ENCODE data around the gene ANK3. TPM values are rescaled to one million over a fixed set of nuclear protein-coding genes. Genes with fewer than 3 reads are reported as not detected.

The ANK3 gene
- total and polyA plus RNA-seq, 2 donors (not counting 1 experiment from before 2014, with no cell fraction given), result 0.50 to 0.79 TPM

DNA sequence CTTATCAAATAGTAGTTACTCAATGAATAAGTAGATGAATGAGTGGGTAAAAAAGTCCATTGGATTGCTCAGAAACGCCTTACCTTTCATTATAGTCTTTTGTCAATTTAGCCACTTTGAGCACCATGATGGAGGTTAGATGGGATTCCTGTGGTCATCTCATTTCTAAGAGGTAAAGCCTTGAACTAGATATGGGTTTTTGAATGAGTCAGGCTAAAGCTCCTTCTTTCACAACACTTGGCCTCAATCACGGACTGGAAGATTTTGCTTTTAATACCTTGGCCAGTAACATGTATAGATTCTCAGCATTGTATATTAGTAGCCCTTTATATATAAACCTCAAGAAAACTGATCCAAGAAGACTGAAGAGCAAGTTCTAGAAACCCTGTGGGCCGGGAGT is 383.6 kb downstream of the ANK3 start:
- H3K4me1 ChIP-seq (ENCODE audit: control insufficient read depth, extremely low read depth, insufficient read depth, low read length), result no peaks in the 10 kb centered on the region
- no peaks in the 10 kb centered on the region for H3K79me2 ChIP-seq (ENCODE audit: control insufficient read depth, insufficient read depth, low read length)
- no peak overlapping the region for H3K27ac ChIP-seq (ENCODE audit: insufficient read depth, low read length)
- H3K9ac ChIP-seq (ENCODE audit: insufficient read depth, low read length), result no peak overlapping the region
- H3K36me3 ChIP-seq (ENCODE audit: control insufficient read depth, insufficient read depth, low read length), result no peaks in the 10 kb centered on the region
- no peaks in the 10 kb centered on the region for H4K20me1 ChIP-seq (ENCODE audit: control insufficient read depth, extremely low read depth, insufficient read depth, low read length)
- peak in 1 of 2 donors; percentile 57 for DNase-seq (ENCODE audit: low read depth in 2 of 2)
- no peaks in the 10 kb centered on the region for H3K9me3 ChIP-seq (ENCODE audit: control insufficient read depth, insufficient read depth, low read depth, low read length)
- TF ChIP-seq, protein P1, sequence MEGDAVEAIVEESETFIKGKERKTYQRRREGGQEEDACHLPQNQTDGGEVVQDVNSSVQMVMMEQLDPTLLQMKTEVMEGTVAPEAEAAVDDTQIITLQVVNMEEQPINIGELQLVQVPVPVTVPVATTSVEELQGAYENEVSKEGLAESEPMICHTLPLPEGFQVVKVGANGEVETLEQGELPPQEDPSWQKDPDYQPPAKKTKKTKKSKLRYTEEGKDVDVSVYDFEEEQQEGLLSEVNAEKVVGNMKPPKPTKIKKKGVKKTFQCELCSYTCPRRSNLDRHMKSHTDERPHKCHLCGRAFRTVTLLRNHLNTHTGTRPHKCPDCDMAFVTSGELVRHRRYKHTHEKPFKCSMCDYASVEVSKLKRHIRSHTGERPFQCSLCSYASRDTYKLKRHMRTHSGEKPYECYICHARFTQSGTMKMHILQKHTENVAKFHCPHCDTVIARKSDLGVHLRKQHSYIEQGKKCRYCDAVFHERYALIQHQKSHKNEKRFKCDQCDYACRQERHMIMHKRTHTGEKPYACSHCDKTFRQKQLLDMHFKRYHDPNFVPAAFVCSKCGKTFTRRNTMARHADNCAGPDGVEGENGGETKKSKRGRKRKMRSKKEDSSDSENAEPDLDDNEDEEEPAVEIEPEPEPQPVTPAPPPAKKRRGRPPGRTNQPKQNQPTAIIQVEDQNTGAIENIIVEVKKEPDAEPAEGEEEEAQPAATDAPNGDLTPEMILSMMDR (conservative IDR thresholded peaks at IDR 0.05 in 1 of 2, IDR thresholded peaks at IDR 0.05 in 1 of 2; ENCODE audit: low read depth in 1 of 2, low read length in 2 of 2), result no peak
- TF ChIP-seq EZH2 (IDR thresholded peaks at IDR 0.05; ENCODE audit: low read length, missing control alignments), result no peak
- no peak overlapping the region for H3K4me3 ChIP-seq (replicated peaks in 1 of 4; ENCODE audit: control extremely low read depth in 1 of 4, insufficient read depth in 1 of 4, low read depth in 3 of 4, low read length in 4 of 4)
- no peak overlapping the region for H3K4me2 ChIP-seq (ENCODE audit: extremely low read depth, insufficient read depth, low read length)
- H2AFZ ChIP-seq (ENCODE audit: low read length), result no peak overlapping the region
- no peaks in the 10 kb centered on the region for H3K27me3 ChIP-seq (ENCODE audit: control insufficient read depth, insufficient read depth, low read length)

DNA sequence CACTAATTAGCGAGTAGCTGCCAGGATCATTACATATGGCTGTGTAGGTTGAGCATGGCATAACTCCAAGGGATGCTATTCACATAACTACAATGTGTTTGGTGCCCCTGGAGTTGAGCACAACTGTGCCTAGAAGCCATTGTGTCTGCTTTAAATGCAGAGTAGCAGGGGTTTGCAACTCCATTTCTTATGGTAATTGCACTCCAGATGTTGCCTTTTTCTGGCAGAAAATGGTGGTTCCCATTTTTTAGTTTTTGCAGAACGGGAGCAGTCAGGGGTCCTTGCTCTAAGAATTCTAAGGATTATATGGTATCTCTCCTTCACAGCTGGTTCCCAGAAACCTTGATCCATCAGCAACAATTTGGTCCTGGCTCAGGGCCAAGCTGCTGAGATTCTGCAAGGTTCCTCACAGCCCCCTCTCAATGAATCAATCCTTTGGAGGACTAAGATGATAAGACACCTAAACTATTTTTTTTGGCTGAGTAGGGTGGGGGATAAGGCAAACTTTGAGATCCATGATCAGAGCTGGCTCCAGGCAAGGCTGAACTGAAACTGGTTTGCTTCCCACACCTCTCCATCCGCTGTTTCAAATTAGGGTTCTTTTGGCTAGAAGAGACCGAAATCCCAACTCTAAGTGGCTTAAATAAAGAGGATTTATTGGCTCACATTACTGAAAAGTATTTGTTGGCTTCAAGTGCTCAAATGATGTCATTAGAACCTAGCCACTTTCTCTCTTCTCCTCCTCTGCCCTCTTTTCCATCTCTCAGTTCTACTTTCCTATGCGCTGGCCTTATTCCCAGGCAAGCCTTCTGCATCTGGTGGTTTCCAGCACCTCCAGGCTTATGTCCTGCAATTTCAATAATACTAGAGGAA is 385.8 kb downstream of the ANK3 start:
- Histone ChIP-seq H3K27me3 (ENCODE audit: control insufficient read depth, insufficient read depth, low read length) (no peaks in the 10 kb centered on the region), H3K9me3 (ENCODE audit: control insufficient read depth, insufficient read depth, low read depth, low read length) (no peaks in the 10 kb centered on the region), H3K9ac (ENCODE audit: insufficient read depth, low read length) (no peak overlapping the region), H2AFZ (ENCODE audit: low read length) (no peak overlapping the region), H3K79me2 (ENCODE audit: control insufficient read depth, insufficient read depth, low read length) (no peaks in the 10 kb centered on the region), H3K4me2 (ENCODE audit: extremely low read depth, insufficient read depth, low read length) (no peak overlapping the region), H3K36me3 (ENCODE audit: control insufficient read depth, insufficient read depth, low read length) (no peaks in the 10 kb centered on the region), H3K4me1 (ENCODE audit: control insufficient read depth, extremely low read depth, insufficient read depth, low read length) (no peaks in the 10 kb centered on the region), H4K20me1 (ENCODE audit: control insufficient read depth, extremely low read depth, insufficient read depth, low read length) (no peaks in the 10 kb centered on the region), H3K4me3 (replicated peaks in 1 of 4; ENCODE audit: control extremely low read depth in 1 of 4, insufficient read depth in 1 of 4, low read depth in 3 of 4, low read length in 4 of 4) (no peak overlapping the region), H3K27ac (ENCODE audit: insufficient read depth, low read length) (no peak overlapping the region)
- TF ChIP-seq EZH2 (IDR thresholded peaks at IDR 0.05; ENCODE audit: low read length, missing control alignments), result no peak
- TF ChIP-seq, protein P1 (conservative IDR thresholded peaks at IDR 0.05 in 1 of 2, IDR thresholded peaks at IDR 0.05 in 1 of 2; ENCODE audit: low read depth in 1 of 2, low read length in 2 of 2), result no peak
- DNase-seq (ENCODE audit: low read depth in 2 of 2), result peak in 1 of 2 donors; percentile 11

DNA sequence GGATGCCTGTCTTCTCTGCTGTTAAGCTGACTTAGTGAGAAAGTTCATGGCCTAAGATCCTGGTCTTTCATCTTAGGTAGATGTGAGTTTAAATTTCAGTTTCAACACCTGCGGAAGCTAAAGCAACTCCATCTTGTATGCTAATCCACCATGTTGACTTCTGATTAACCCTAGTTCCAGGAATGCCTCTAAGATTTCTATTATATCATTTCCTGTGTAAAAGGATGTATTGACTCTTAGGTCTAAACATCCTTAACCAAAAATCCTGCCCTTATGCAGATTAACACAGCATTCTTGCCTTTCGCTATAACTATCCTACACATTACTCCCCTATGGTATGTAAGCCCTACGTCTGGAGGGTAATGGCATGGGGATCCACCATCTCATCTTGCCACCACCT is 388.9 kb downstream of the ANK3 start:
- Histone ChIP-seq H3K27ac (ENCODE audit: insufficient read depth, low read length) (no peak overlapping the region), H3K9me3 (ENCODE audit: control insufficient read depth, insufficient read depth, low read depth, low read length) (no peaks in the 10 kb centered on the region), H4K20me1 (ENCODE audit: control insufficient read depth, extremely low read depth, insufficient read depth, low read length) (no peaks in the 10 kb centered on the region), H3K4me2 (ENCODE audit: extremely low read depth, insufficient read depth, low read length) (no peak overlapping the region), H3K36me3 (ENCODE audit: control insufficient read depth, insufficient read depth, low read length) (no peaks in the 10 kb centered on the region), H3K4me3 (replicated peaks in 1 of 4; ENCODE audit: control extremely low read depth in 1 of 4, insufficient read depth in 1 of 4, low read depth in 3 of 4, low read length in 4 of 4) (no peak overlapping the region), H2AFZ (ENCODE audit: low read length) (no peak overlapping the region), H3K4me1 (ENCODE audit: control insufficient read depth, extremely low read depth, insufficient read depth, low read length) (no peaks in the 10 kb centered on the region), H3K27me3 (ENCODE audit: control insufficient read depth, insufficient read depth, low read length) (no peaks in the 10 kb centered on the region), H3K9ac (ENCODE audit: insufficient read depth, low read length) (no peak overlapping the region), H3K79me2 (ENCODE audit: control insufficient read depth, insufficient read depth, low read length) (no peaks in the 10 kb centered on the region)
- DNase-seq (ENCODE audit: low read depth in 2 of 2), result no peak
- TF ChIP-seq EZH2 (IDR thresholded peaks at IDR 0.05; ENCODE audit: low read length, missing control alignments), result no peak
- TF ChIP-seq, protein P1 (conservative IDR thresholded peaks at IDR 0.05 in 1 of 2, IDR thresholded peaks at IDR 0.05 in 1 of 2; ENCODE audit: low read depth in 1 of 2, low read length in 2 of 2), result no peak

All from fibroblast of lung (primary cell).